Retinal pigment epithelial cell (primary cell): Measurements from ENCODE around the gene EDN2.

ENCODE experiments used
- DNase-seq: peaks from one replicate; pipeline ENCODE4 v3.0.0-alpha.2; 2010; ENCODE audit warnings: low read depth
- H3K4me3 ChIP-seq: 2 replicates; pipeline ENCODE4 v1.5.1; 2011; ENCODE audit warnings: mild to moderate bottlenecking, low read length, control low read depth, moderate library complexity
- CTCF ChIP-seq: conservative IDR thresholded peaks from 2 replicates; pipeline ENCODE4 v1.5.1; 2011; ENCODE audit warnings: low read depth, low read length, control low read depth, inconsistent platforms

EDN2 gene

GRCh38 chr1:41528726-41529605 is 44.5 kb upstream of the EDN2 start:
- DNase-seq: no peak
- H3K4me3 ChIP-seq: no peak overlapping the region
- no peak for TF ChIP-seq CTCF

DNA sequence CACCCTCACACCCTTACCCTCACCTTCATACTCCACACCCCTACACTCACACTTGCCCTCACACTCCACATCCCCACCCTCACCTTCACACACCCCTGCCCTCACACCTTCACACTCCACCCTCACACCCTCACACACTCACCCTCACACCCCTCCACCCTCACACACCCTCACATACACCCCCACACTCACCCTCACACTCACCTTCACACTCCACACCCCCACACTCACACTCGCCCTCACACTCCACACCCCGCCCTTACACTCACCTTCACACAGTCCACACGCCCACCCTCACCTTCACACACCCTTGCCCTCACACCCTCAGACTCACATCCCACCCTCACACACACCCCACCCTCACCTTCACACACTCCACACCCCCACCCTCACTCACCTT is 43.6 kb upstream of the EDN2 start:
- TF ChIP-seq CTCF: no peak
- no peak for DNase-seq
- no peak overlapping the region for H3K4me3 ChIP-seq

DNA sequence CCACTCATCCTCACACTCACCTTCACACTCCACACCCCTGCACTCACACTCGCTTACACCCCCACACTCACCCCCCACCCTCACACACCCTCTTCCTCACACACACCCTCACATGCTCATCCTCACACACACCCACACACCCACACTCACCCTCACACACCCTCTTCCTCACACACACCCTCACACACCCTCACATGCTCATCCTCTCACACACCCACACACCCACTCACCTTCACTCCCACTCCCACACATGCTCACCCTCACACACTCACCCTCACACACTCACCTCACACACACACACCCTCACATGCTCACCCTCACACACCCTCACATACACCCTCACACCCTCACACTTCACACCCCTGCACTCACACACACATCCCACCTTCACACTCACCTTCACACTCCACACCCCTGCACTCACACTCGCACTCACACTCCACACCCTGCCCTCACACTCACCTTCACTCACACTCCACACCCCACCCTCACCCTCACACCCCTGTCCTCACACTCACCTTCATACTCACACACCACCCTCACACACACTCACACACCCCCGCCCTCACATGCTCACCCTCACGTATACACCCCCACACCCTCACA is 42.6 kb upstream of the EDN2 start:
- H3K4me3 ChIP-seq: no peak overlapping the region
- no peak for DNase-seq
- no peak for TF ChIP-seq CTCF

DNA sequence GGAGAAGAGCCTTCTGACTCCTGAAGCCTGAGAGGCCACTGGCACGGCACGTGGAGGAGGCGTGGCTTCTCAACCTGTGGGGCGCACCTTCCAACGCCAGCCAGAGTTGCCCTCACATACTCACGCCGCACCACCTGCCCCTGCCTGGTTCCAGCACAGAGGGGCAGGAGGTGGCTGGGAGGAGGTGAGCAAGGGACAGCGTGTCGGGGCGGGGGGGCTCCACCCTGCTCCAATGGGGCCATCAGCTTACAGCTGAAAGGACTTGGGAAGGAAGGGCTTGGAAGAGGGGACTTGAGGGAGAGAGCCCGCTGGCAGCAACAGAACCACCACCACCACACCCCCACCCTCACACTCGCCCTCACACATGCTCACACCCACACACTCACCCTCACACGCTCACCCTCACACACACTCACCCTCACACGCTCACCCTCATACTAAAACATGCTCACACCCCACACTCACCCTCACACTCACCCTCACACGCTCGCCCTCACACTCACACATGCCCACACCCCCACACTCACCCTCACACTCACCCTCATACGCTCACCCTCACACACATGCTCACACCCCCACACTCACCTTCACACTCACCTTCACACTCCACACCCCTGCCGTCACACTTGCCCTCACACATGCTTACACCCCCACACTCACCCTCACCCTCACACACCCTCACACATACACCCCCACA is 41.6 kb upstream of the EDN2 start:
- DNase-seq: no peak
- no peak overlapping the region for H3K4me3 ChIP-seq
- no peak for TF ChIP-seq CTCF

- no peak for TF ChIP-seq CTCF
- H3K4me3 ChIP-seq: no peak overlapping the region
- DNase-seq: no peak
Measured at GRCh38 chr1:41524676-41525675, 40.5 kb upstream of the EDN2 start.

- no peak for DNase-seq
- H3K4me3 ChIP-seq: no peak overlapping the region
- no peak for TF ChIP-seq CTCF
Measured at GRCh38 chr1:41523949-41524675, 39.6 kb upstream of the EDN2 start.
